HEK293 (cell line): ENCODE measurements around the gene CNTN4.

ENCODE experiments used
- CTCF ChIA-PET: fragments of 350-600 bp; formaldehyde crosslinking; extraction: SDS; loops from one replicate; lab custom pipeline; 2021; ENCODE audit warnings: antibody characterized with exemption; lab: Yijun Ruan, JAX
- POLR2A ChIA-PET: fragments of 300-600 bp; formaldehyde crosslinking; extraction: SDS; loops from one replicate; lab custom pipeline; 2020; ENCODE audit warnings: antibody characterized with exemption, inconsistent platforms; lab: Yijun Ruan, JAX
- H3K27ac ChIP-seq: fragments of 200-500 bp; sonication (Bioruptor generic); 2 replicates; pipeline ENCODE4 v1.5.1; 2014; ENCODE audit warnings: low read depth, low read length, control low read depth, inconsistent platforms; ENCODE audit errors: extremely low read depth
- H3K36me3 ChIP-seq, 2 experiments: fragments of 200-500 bp in 1 of 2; sonication (Bioruptor generic) in 1 of 2; 1 replicate in 1 of 2; 2 replicates in 1 of 2; pipeline ENCODE4 v1.5.1; 2014 to 2017; ENCODE audit warnings: inconsistent platforms in 2 of 2, low read length in 2 of 2; ENCODE audit not compliant: control insufficient read depth in 2 of 2, insufficient read depth in 1 of 2
- H3K4me1 ChIP-seq: fragments of 200-500 bp; sonication (Bioruptor generic); 2 replicates; pipeline ENCODE4 v1.5.1; 2014; ENCODE audit warnings: mild to moderate bottlenecking, low read length, inconsistent platforms; ENCODE audit not compliant: control insufficient read depth, insufficient read depth
- H3K4me3 ChIP-seq: 2 replicates; pipeline ENCODE4 v1.5.1; 2011; ENCODE audit warnings: low read depth, mild to moderate bottlenecking, control low read depth, low read length, moderate library complexity
- H3K9me3 ChIP-seq: fragments of 200-500 bp; sonication (Bioruptor generic); 2 replicates; pipeline ENCODE4 v1.5.1; 2014; ENCODE audit warnings: low read depth, low read length, inconsistent platforms; ENCODE audit not compliant: control insufficient read depth, insufficient read depth
- GLI4 ChIP-seq: fragments of 450-650 bp; formaldehyde crosslinking; IDR thresholded peaks from 2 replicates; pipeline ENCODE4 v1.5.1; 2016; ENCODE audit warnings: missing biosample characterization, missing genetic modification characterization
- KLF7 ChIP-seq: fragments of 450-650 bp; formaldehyde crosslinking; IDR thresholded peaks from 2 replicates; pipeline ENCODE4 v1.5.1; 2016; ENCODE audit warnings: missing biosample characterization, missing genetic modification characterization, borderline replicate concordance
- KLF9 ChIP-seq: fragments of 450-650 bp; formaldehyde crosslinking; IDR thresholded peaks from 2 replicates; pipeline ENCODE4 v1.5.1; 2016; ENCODE audit warnings: missing biosample characterization, missing genetic modification characterization, low read depth
- MYNN ChIP-seq: fragments of 450-650 bp; formaldehyde crosslinking; IDR thresholded peaks from 2 replicates; pipeline ENCODE4 v1.5.1; 2016; ENCODE audit warnings: missing biosample characterization, missing genetic modification characterization, borderline replicate concordance
- PRDM1 ChIP-seq: fragments of 450-650 bp; formaldehyde crosslinking; IDR thresholded peaks from 2 replicates; pipeline ENCODE4; 2016; ENCODE audit warnings: missing biosample characterization, missing genetic modification characterization
- ZBTB10 ChIP-seq: fragments of 450-650 bp; formaldehyde crosslinking; IDR thresholded peaks from 2 replicates; pipeline ENCODE4 v1.5.1; 2016; ENCODE audit warnings: missing biosample characterization, missing genetic modification characterization
- ZBTB26 ChIP-seq: fragments of 450-650 bp; formaldehyde crosslinking; optimal IDR thresholded peaks from 2 replicates; pipeline ENCODE3; 2016; ENCODE audit warnings: missing biosample characterization, mild to moderate bottlenecking, missing genetic modification characterization
- ZBTB48 ChIP-seq: fragments of 450-650 bp; formaldehyde crosslinking; IDR thresholded peaks from 2 replicates; pipeline ENCODE4 v1.5.1; 2016; ENCODE audit warnings: missing biosample characterization, missing genetic modification characterization
- ZBTB8A ChIP-seq: fragments of 450-650 bp; formaldehyde crosslinking; IDR thresholded peaks from 2 replicates; pipeline ENCODE4 v1.5.1; 2016; ENCODE audit warnings: missing biosample characterization, missing genetic modification characterization
- ZNF133 ChIP-seq: fragments of 450-650 bp; formaldehyde crosslinking; IDR thresholded peaks from 2 replicates; pipeline ENCODE4 v1.5.1; 2016; ENCODE audit warnings: missing biosample characterization, missing genetic modification characterization
- ZNF169 ChIP-seq: fragments of 450-650 bp; formaldehyde crosslinking; IDR thresholded peaks from 2 replicates; pipeline ENCODE4 v1.5.1; 2016; ENCODE audit warnings: missing biosample characterization, missing genetic modification characterization
- ZNF423 ChIP-seq: fragments of 450-650 bp; formaldehyde crosslinking; IDR thresholded peaks from 2 replicates; pipeline ENCODE4 v1.5.1; 2016; ENCODE audit warnings: missing biosample characterization, missing genetic modification characterization
- ZNF501 ChIP-seq: fragments of 450-650 bp; formaldehyde crosslinking; IDR thresholded peaks from 2 replicates; pipeline ENCODE4 v1.5.1; 2016; ENCODE audit warnings: missing biosample characterization, missing genetic modification characterization
- ZNF514 ChIP-seq: fragments of 450-650 bp; formaldehyde crosslinking; IDR thresholded peaks from 2 replicates; pipeline ENCODE4 v1.5.1; 2016; ENCODE audit warnings: missing biosample characterization, missing genetic modification characterization
- ZNF530 ChIP-seq: fragments of 450-650 bp; formaldehyde crosslinking; IDR thresholded peaks from 2 replicates; pipeline ENCODE4 v1.5.1; 2016; ENCODE audit warnings: low read depth, missing biosample characterization, missing genetic modification characterization
- ZNF555 ChIP-seq: fragments of 450-650 bp; formaldehyde crosslinking; conservative IDR thresholded peaks from 2 replicates; pipeline ENCODE4 v1.5.1; 2017; ENCODE audit warnings: missing biosample characterization, mild to moderate bottlenecking, missing genetic modification characterization, inconsistent platforms
- ZNF621 ChIP-seq: fragments of 450-650 bp; formaldehyde crosslinking; IDR thresholded peaks from 2 replicates; pipeline ENCODE4 v1.5.1; 2017; ENCODE audit warnings: missing biosample characterization, missing genetic modification characterization
- ZNF645 ChIP-seq: fragments of 450-650 bp; formaldehyde crosslinking; IDR thresholded peaks from 2 replicates; pipeline ENCODE4; 2016; ENCODE audit warnings: missing biosample characterization, missing genetic modification characterization
- ZNF677 ChIP-seq: fragments of 450-650 bp; IDR thresholded peaks from 2 replicates; pipeline ENCODE4 v1.5.0; 2018; ENCODE audit warnings: missing biosample characterization, mild to moderate bottlenecking, missing genetic modification characterization, moderate library complexity
- ZNF707 ChIP-seq: fragments of 450-650 bp; formaldehyde crosslinking; IDR thresholded peaks from 2 replicates; pipeline ENCODE4 v1.5.1; 2016; ENCODE audit warnings: missing biosample characterization, missing genetic modification characterization
- ZNF843 ChIP-seq: fragments of 450-650 bp; formaldehyde crosslinking; IDR thresholded peaks from 2 replicates; pipeline ENCODE4 v1.5.1; 2016; ENCODE audit warnings: missing biosample characterization, missing genetic modification characterization
- ZSCAN18 ChIP-seq: fragments of 450-650 bp; formaldehyde crosslinking; IDR thresholded peaks from 2 replicates; pipeline ENCODE4 v1.5.1; 2016; ENCODE audit warnings: missing biosample characterization, missing genetic modification characterization

The CNTN4 gene

GRCh38 chr3:2415083-2415482 lies 316.4 kb downstream of the CNTN4 start:
- Histone ChIP-seq H3K9me3 (no peaks in the 10 kb centered on the region), H3K27ac (no peak overlapping the region), H3K36me3 (no peaks in the 10 kb centered on the region), H3K4me1 (no peaks in the 10 kb centered on the region), H3K4me3 (no peak overlapping the region)
- ChIA-PET CTCF (no interaction called here), POLR2A (no interaction called here)
- no peak for TF ChIP-seq ZNF621 (tag by site-specific recombination)
- TF ChIP-seq ZNF645 (tag by site-specific recombination): no peak
- no peak for TF ChIP-seq ZNF169 (tag by site-specific recombination)
- no peak for TF ChIP-seq ZNF843 (tag by site-specific recombination)
- no peak for TF ChIP-seq ZNF423 (tag by site-specific recombination)
- no peak for TF ChIP-seq ZNF677
- no peak for TF ChIP-seq ZBTB8A (tag by site-specific recombination)
- TF ChIP-seq ZNF530: no peak
- no peak for TF ChIP-seq ZNF501 (tag by site-specific recombination)
- no peak for TF ChIP-seq MYNN (tag by site-specific recombination)
- TF ChIP-seq KLF7 (tag by site-specific recombination): no peak

- Histone ChIP-seq H3K27ac (no peak overlapping the region), H3K4me1 (no peaks in the 10 kb centered on the region), H3K9me3 (no peaks in the 10 kb centered on the region), H3K36me3 (no peaks in the 10 kb centered on the region), H3K4me3 (no peak overlapping the region)
- POLR2A ChIA-PET: no interaction called here
- CTCF ChIA-PET: no interaction called here
- TF ChIP-seq ZNF707 (no peak), ZBTB48 (no peak), PRDM1 (tag by site-specific recombination) (no peak), ZSCAN18 (tag by site-specific recombination) (no peak), ZBTB8A (tag by site-specific recombination) (no peak), ZBTB10 (tag by site-specific recombination) (no peak), ZBTB26 (tag by site-specific recombination) (no peak), ZNF645 (tag by site-specific recombination) (no peak), KLF9 (tag by site-specific recombination) (no peak), ZNF555 (tag by site-specific recombination) (no peak), ZNF514 (tag by site-specific recombination) (no peak), ZNF133 (no peak), GLI4 (tag by site-specific recombination) (no peak)
Measured at GRCh38 chr3:2420919-2421318, 322.3 kb downstream of the CNTN4 start.
